Gastroesophageal sphincter (tissue), 4 donors: ENCODE results near the gene TEX53. TPM values are rescaled to one million over a fixed set of nuclear protein-coding genes. Genes with fewer than 3 reads are reported as not detected.

Source experiments
- ATAC-seq: fragments of 150-250 bp; one replicate; pipeline ENCODE4 v1.9.1; 2016; ENCODE audit warnings: mild to moderate bottlenecking, moderate library complexity
- H3K27ac ChIP-seq, 4 donors: fragments of 200-600 bp; sonication (generic) in 3 of 4; 1 replicate in 3 of 4; 2 replicates in 1 of 4; pipeline ENCODE4 v1.5.1; 2016 to 2019
- H3K27me3 ChIP-seq: fragments of 200-600 bp; sonication (generic); one replicate; pipeline ENCODE4 v1.5.1; 2019
- H3K36me3 ChIP-seq, 2 donors: fragments of 200-600 bp; sonication (generic); one replicate each; pipeline ENCODE4 v1.5.1; 2019; ENCODE audit warnings: control low read depth in 1 of 2
- H3K4me1 ChIP-seq, 3 donors: fragments of 200-600 bp; sonication (generic); 1 replicate in 2 of 3; 2 replicates in 1 of 3; pipeline ENCODE4 v1.5.1; 2016 to 2019; ENCODE audit warnings: control low read depth in 2 of 3
- H3K4me3 ChIP-seq, 2 donors: fragments of 200-600 bp; sonication (generic); one replicate each; pipeline ENCODE4 v1.5.1; 2019; ENCODE audit warnings: mild to moderate bottlenecking in 1 of 2, moderate library complexity in 1 of 2
- H3K9me3 ChIP-seq, 3 donors: fragments of 200-600 bp; sonication (generic); one replicate each; pipeline ENCODE4 v1.5.1; 2017 to 2019; ENCODE audit warnings: control low read depth in 2 of 3
- CTCF ChIP-seq, 4 experiments: fragments of 200-600 bp in 2 of 4; fragments of 450-650 bp in 2 of 4; sonication (generic) in 1 of 4; IDR thresholded peaks; one replicate each; pipeline ENCODE4 v1.5.1; 2017 to 2019; ENCODE audit warnings: antibody characterized with exemption in 4 of 4, mild to moderate bottlenecking in 2 of 4, moderate library complexity in 2 of 4
- EP300 ChIP-seq: sonication (generic); formaldehyde crosslinking; IDR thresholded peaks from one replicate; pipeline ENCODE4 v1.6.1; 2017; ENCODE audit warnings: antibody characterized with exemption, mild to moderate bottlenecking
- POLR2A ChIP-seq, 2 donors: fragments of 450-650 bp; IDR thresholded peaks; one replicate each; pipeline ENCODE4 v1.6.1; 2017; ENCODE audit warnings: antibody characterized with exemption in 2 of 2, mild to moderate bottlenecking in 2 of 2, moderate library complexity in 1 of 2
- POLR2AphosphoS5 ChIP-seq: sonication (generic); formaldehyde crosslinking; IDR thresholded peaks from one replicate; pipeline ENCODE4 v1.6.1; 2017; ENCODE audit warnings: antibody characterized with exemption
- WGBS, 2 donors: methylation state at CpG; one replicate each; pipeline ENCODE4 v1.1.5; 2018; ENCODE audit warnings: low coverage in 1 of 2; 5-methylcytosine and 5-hydroxymethylcytosine counted together
- small RNA-seq, 4 donors: library from RNA; depleted of rRNA; stranded (forward); fragments of <200 nt; gene quantifications; one replicate each; pipeline ENCODE3, GENCODE V24; 2016
- total RNA-seq, 4 donors: library from RNA; depleted of rRNA; stranded (reverse); fragments of >200 nt; gene quantifications; one replicate each; pipeline ENCODE4 v1.1.0, GENCODE V29; 2016

Gene TEX53
- total RNA-seq, 4 donors from 2014 or later = not detected

GRCh38 chr9:114607671-114608524 is 49.7 kb downstream of the TEX53 start:
- Histone ChIP-seq H3K36me3 (no peaks in the 10 kb centered on the region), H3K9me3 (no peaks in the 10 kb centered on the region), H3K4me1 (peaks cover 3 to 25% (median 8%) of the 10 kb centered on the region in 3 donors), H3K27me3 (no peaks in the 10 kb centered on the region), H3K4me3 (no peak overlapping the region), H3K27ac (no peak overlapping the region)
- no peak for ATAC-seq
- TF ChIP-seq EP300 = no peak
- TF ChIP-seq CTCF (IDR thresholded peaks at IDR 0.05) = no peak
- no peak for TF ChIP-seq POLR2A (IDR thresholded peaks at IDR 0.05)
- TF ChIP-seq POLR2AphosphoS5 = no peak
- 84 to 85% methylated on average over 5 to 6 of the region's 6 CpGs for WGBS, 2 donors

GRCh38 chr9:114606597-114607207 is 50.9 kb downstream of the TEX53 start:
- H3K9me3 ChIP-seq = peaks cover 0 to 3% (median 0%) of the 10 kb centered on the region in 3 donors
- H3K36me3 ChIP-seq = peaks cover 0 to 3% of the 10 kb centered on the region in 2 donors
- no peak for ATAC-seq
- H3K27ac ChIP-seq = no peak overlapping the region
- peaks cover 0 to 14% (median 0%) of the 10 kb centered on the region in 3 donors for H3K4me1 ChIP-seq
- H3K4me3 ChIP-seq = no peak overlapping the region
- no peak for TF ChIP-seq POLR2AphosphoS5
- no peak for TF ChIP-seq EP300
- no peak for TF ChIP-seq POLR2A (IDR thresholded peaks at IDR 0.05)
- TF ChIP-seq CTCF (IDR thresholded peaks at IDR 0.05) = no peak
- H3K27me3 ChIP-seq = no peaks in the 10 kb centered on the region

Small RNA genes within 50 kb of the gene (small RNA-seq; reads per million reads assigned to genes)
- gene RF00019 = 0 reads per million in 4 donors

Other genes with a start within 250 kb of the TEX53 start
- 10 to 100 TPM in 3 of 4 donors, 1 to 10 TPM in 1; 8.4 to 12.9 (median 11.0) TPM for gene WHRN, start 152.3 kb downstream of the TEX53 start, total RNA-seq
- 100 to 1,000 TPM in 3 of 4 donors, 10 to 100 TPM in 1; 91.2 to 137 (median 120) TPM for gene ATP6V1G1, start 70.0 kb downstream of the TEX53 start, total RNA-seq
- 10 to 100 TPM in 2 of 4 donors, 1 to 10 TPM in 2; 6.2 to 16.7 (median 9.3) TPM for gene TMEM268, start 46.5 kb downstream of the TEX53 start, total RNA-seq
- gene TEX48, start 24.4 kb upstream of the TEX53 start, total RNA-seq = not detected
- under 1 TPM; 0.13 to 0.27 (median 0.19) TPM for gene TNFSF15, start 148.2 kb upstream of the TEX53 start, total RNA-seq